ENCODE data around the gene ANO2.

DNA sequence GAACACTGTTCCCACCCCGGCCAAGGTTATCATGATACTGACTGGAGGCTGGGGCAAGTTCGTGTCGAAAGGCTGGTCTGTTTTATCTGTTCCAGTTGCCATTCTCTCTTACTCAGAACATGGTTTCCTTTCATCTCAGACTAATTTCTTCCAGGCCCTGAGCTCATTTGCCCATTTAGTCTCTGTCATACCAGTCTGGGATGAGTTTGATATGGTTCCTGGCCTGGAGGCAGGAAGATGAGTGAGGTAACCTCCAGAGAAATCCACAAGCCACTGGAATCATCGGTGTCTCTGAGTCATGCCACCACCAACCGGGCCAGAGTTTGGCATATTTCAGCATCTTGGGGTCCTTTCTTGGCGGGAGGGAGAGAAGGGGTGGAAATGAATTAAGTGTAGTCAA lies 398.4 kb downstream of the ANO2 start:
- TF ChIP-seq GATA2 (IDR thresholded peaks at IDR 0.05; ENCODE audit: low read depth, low read length) (no peak), GATA3 (IDR thresholded peaks at IDR 0.05; ENCODE audit: low read depth, low read length) (no peak)
